A549 (cell line): ENCODE results near the gene PKD1. TPM values are rescaled to one million over a fixed set of nuclear protein-coding genes. Genes with fewer than 3 reads are reported as not detected.

Source experiments
- ATAC-seq, 2 experiments: fragments of 200-7000 bp in 1 of 2; fragments of >200 bp in 1 of 2; cut with Nextera tagmentation in 1 of 2; cut with Tn5 transposase in 1 of 2; 3 replicates each; pipeline versions ENCODE4 v1.8.0 to v1.9.1; 2018 to 2020; ENCODE audit warnings: mild to moderate bottlenecking in 1 of 2, moderate library complexity in 1 of 2
- CTCF ChIA-PET: fragments of 300-600 bp; sonication (Branson Sonifier 250); formaldehyde crosslinking; extraction: SDS; loops from one replicate; lab custom pipeline; 2021; ENCODE audit warnings: antibody characterized with exemption, inconsistent platforms; lab: Yijun Ruan, JAX
- POLR2A ChIA-PET: fragments of 350-600 bp; formaldehyde crosslinking; extraction: SDS; loops from one replicate; lab custom pipeline; 2021; ENCODE audit warnings: antibody characterized with exemption, inconsistent platforms; lab: Yijun Ruan, JAX
- DNase-seq, 2 experiments: peaks; one replicate each; pipeline versions ENCODE4 v3.0.0 to v3.0.0-alpha.2; 2011 to 2016; ENCODE audit warnings: low read depth in 1 of 2, low spot score in 1 of 2
- FAIRE-seq: peaks from 2 replicates; lab custom pipeline; 2011; peaks lifted over from hg19 to GRCh38; lab: Jason Lieb, UNC
- H3K27ac ChIP-seq, 2 experiments: fragments of >200 bp; sonication (Bioruptor Twin); formaldehyde crosslinking; 3 replicates each; pipeline ENCODE4 v1.5.1; 2016 to 2017
- H3K4me1 ChIP-seq: fragments of >200 bp; sonication (Bioruptor Twin); formaldehyde crosslinking; 3 replicates; pipeline ENCODE4 v1.6.1; 2016
- H3K4me2 ChIP-seq: fragments of >200 bp; sonication (Bioruptor Twin); formaldehyde crosslinking; 3 replicates; pipeline ENCODE4 v1.6.1; 2016
- H3K4me3 ChIP-seq: fragments of >200 bp; sonication (Bioruptor Twin); formaldehyde crosslinking; 3 replicates; pipeline ENCODE4 v1.5.1; 2016
- H3K9me3 ChIP-seq: fragments of >200 bp; sonication (Bioruptor Twin); formaldehyde crosslinking; 3 replicates; pipeline ENCODE4 v1.6.1; 2016
- ATOH8 ChIP-seq: fragments of 250-450 bp; sonication (Bioruptor Pico); IDR thresholded peaks from 2 replicates; pipeline ENCODE4 v1.5.0; 2020; ENCODE audit warnings: low read depth, mild to moderate bottlenecking, moderate library complexity
- BHLHE40 ChIP-seq: IDR thresholded peaks from 2 replicates; pipeline ENCODE4 v1.6.1; 2012; ENCODE audit warnings: low read depth, low read length, inconsistent platforms
- ELK1 ChIP-seq: fragments of 150-350 bp; IDR thresholded peaks from 2 replicates; pipeline ENCODE4 v1.6.1; 2014; ENCODE audit warnings: low read depth, mild to moderate bottlenecking, low read length
- EP300 ChIP-seq, 2 experiments: fragments of >200 bp; sonication (Bioruptor Twin); formaldehyde crosslinking; IDR thresholded peaks; 2 replicates in 1 of 2; 3 replicates in 1 of 2; pipeline ENCODE4 v1.6.1; 2016 to 2017
- ESRRA ChIP-seq: fragments of 150-350 bp; IDR thresholded peaks from 2 replicates; pipeline ENCODE4 v1.6.1; 2014; ENCODE audit warnings: mild to moderate bottlenecking, low read length, borderline replicate concordance
- HOXB5 ChIP-seq: fragments of 250-450 bp; sonication (Bioruptor Pico); IDR thresholded peaks from 2 replicates; pipeline ENCODE4 v1.5.0; 2020; ENCODE audit warnings: mild to moderate bottlenecking, moderate library complexity
- JUN ChIP-seq, 2 experiments: fragments of >200 bp; sonication (Bioruptor Twin); formaldehyde crosslinking; IDR thresholded peaks; 2 replicates in 1 of 2; 3 replicates in 1 of 2; pipeline ENCODE4 v1.6.1; 2016 to 2017
- KDM1A ChIP-seq: fragments of 200-600 bp; sonication (generic); IDR thresholded peaks from 2 replicates; pipeline ENCODE4 v1.6.1; 2016; ENCODE audit warnings: low read depth, mild to moderate bottlenecking
- KDM5A ChIP-seq: fragments of 200-600 bp; sonication (generic); IDR thresholded peaks from 2 replicates; pipeline ENCODE4 v1.6.1; 2016; ENCODE audit warnings: antibody characterized with exemption, mild to moderate bottlenecking
- MAFK ChIP-seq: fragments of 450-650 bp; IDR thresholded peaks from 2 replicates; pipeline ENCODE4 v1.6.1; 2014; ENCODE audit not compliant: partially characterized antibody
- MAX ChIP-seq: IDR thresholded peaks from 2 replicates; pipeline ENCODE4 v1.6.1; 2012
- NFE2L2 ChIP-seq: fragments of 150-350 bp; conservative IDR thresholded peaks from 2 replicates; pipeline ENCODE4 v1.6.1; 2014; ENCODE audit warnings: low read length
- NPAS2 ChIP-seq: fragments of 250-450 bp; sonication (Bioruptor Pico); IDR thresholded peaks from 2 replicates; pipeline ENCODE4 v1.8.0; 2022; ENCODE audit warnings: mild to moderate bottlenecking, moderate library complexity, borderline replicate concordance
- PHF8 ChIP-seq: fragments of 200-600 bp; sonication (generic); IDR thresholded peaks from 2 replicates; pipeline ENCODE4 v1.6.1; 2016; ENCODE audit warnings: low read depth, mild to moderate bottlenecking, antibody characterized with exemption, moderate library complexity, borderline replicate concordance
- POLR2A ChIP-seq: IDR thresholded peaks from 2 replicates; pipeline ENCODE4 v1.6.1; 2012; ENCODE audit warnings: mild to moderate bottlenecking, low read length
- RNF2 ChIP-seq: fragments of 200-600 bp; sonication (generic); IDR thresholded peaks from 2 replicates; pipeline ENCODE4 v1.6.1; 2016; ENCODE audit warnings: low read depth, mild to moderate bottlenecking, antibody characterized with exemption, moderate library complexity, borderline replicate concordance
- TFCP2L1 ChIP-seq: fragments of 250-450 bp; sonication (Bioruptor Pico); IDR thresholded peaks from 2 replicates; pipeline ENCODE4 v1.5.0; 2021; ENCODE audit warnings: mild to moderate bottlenecking
- TP53 ChIP-seq: fragments of 250-450 bp; sonication (Bioruptor Pico); IDR thresholded peaks from 2 replicates; pipeline ENCODE4 v1.5.0; 2021; ENCODE audit warnings: mild to moderate bottlenecking, moderate library complexity
- ZFP36 ChIP-seq: fragments of 450-650 bp; IDR thresholded peaks from 2 replicates; pipeline ENCODE4 v1.6.1; 2014; ENCODE audit warnings: borderline replicate concordance; ENCODE audit not compliant: partially characterized antibody
- ZSCAN20 ChIP-seq: fragments of 250-450 bp; sonication (Bioruptor Pico); IDR thresholded peaks from 2 replicates; pipeline ENCODE4 v1.8.0; 2022; ENCODE audit warnings: mild to moderate bottlenecking, moderate library complexity
- WGBS: methylation state at CpG from one replicate; pipeline ENCODE4 v1.1.6; 2017; ENCODE audit errors: missing lambda C conversion rate; 5-methylcytosine and 5-hydroxymethylcytosine counted together
- polyA plus RNA-seq, 4 experiments: library from polyadenylated mRNA; depleted of rRNA in 3 of 4; stranded (reverse); fragments of >200 nt; fragmentation: RNase III in 1 of 4; extraction: RNeasy Plus Mini Kit Qiagen cat#74134 plus additional on column Dnase treatment in 1 of 4; gene quantifications; 2 replicates in 3 of 4; 3 replicates in 1 of 4; pipeline ENCODE4 v1.2.3, GENCODE V29; 2011 to 2017
- TF ChIP-seq, protein P1 (sequence below): fragments of 450-650 bp; IDR thresholded peaks from 2 replicates; pipeline ENCODE4 v1.6.1; 2014; ENCODE audit warnings: antibody characterized with exemption

Gene PKD1
- polyA plus RNA-seq, 2 of the 4 experiments (the other 2 are of a cell fraction): 11.5 to 39.2 TPM

DNA sequence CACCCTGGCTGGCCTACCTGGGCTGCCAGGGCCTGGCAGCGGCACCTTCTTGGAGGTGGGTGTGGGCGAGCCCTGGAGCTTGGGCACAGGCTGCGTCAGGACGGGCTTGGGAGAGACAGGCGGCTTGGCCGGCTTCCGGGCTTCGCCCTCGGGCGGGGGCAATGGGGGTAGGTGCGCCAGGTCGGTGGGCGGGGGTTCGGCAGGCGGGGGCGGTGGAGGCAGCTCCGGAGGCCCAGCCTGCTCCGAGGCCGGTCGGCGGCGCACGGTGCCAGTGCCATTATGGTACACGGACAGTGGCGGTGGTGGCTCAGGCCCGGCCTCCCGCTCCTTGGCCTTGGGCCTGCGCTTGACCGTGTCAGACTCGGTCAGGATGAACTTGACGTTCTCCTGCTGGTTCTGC lies 43.9 kb upstream of the PKD1 start:
- no peak for FAIRE-seq
- CTCF ChIA-PET: no interaction called here

GRCh38 chr16:2179107-2179501 lies 43.4 kb upstream of the PKD1 start:
- Histone ChIP-seq H3K27ac (no peak overlapping the region), H3K9me3 (no peaks in the 10 kb centered on the region), H3K4me3 (no peak overlapping the region), H3K4me2 (no peak overlapping the region), H3K4me1 (no peaks in the 10 kb centered on the region)
- POLR2A ChIA-PET: no interaction called here
- TF ChIP-seq KDM1A: no peak
- no peak for TF ChIP-seq TFCP2L1 (CRISPR knock-in tag)
- TF ChIP-seq, protein P1, sequence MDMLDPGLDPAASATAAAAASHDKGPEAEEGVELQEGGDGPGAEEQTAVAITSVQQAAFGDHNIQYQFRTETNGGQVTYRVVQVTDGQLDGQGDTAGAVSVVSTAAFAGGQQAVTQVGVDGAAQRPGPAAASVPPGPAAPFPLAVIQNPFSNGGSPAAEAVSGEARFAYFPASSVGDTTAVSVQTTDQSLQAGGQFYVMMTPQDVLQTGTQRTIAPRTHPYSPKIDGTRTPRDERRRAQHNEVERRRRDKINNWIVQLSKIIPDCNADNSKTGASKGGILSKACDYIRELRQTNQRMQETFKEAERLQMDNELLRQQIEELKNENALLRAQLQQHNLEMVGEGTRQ: no peak
- no peak for TF ChIP-seq TP53 (CRISPR knock-in tag)
- no peak for TF ChIP-seq ATOH8 (CRISPR knock-in tag)
- no peak for TF ChIP-seq MAFK
- TF ChIP-seq NPAS2 (CRISPR knock-in tag): no peak
- TF ChIP-seq RNF2: no peak
- no peak for TF ChIP-seq PHF8
- no peak for TF ChIP-seq BHLHE40
- TF ChIP-seq MAX: no peak
- no peak for TF ChIP-seq EP300 (IDR thresholded peaks at IDR 0.05)
- no peak for TF ChIP-seq JUN (IDR thresholded peaks at IDR 0.05)
- TF ChIP-seq HOXB5 (CRISPR knock-in tag): no peak
- no peak for TF ChIP-seq KDM5A
- no peak for TF ChIP-seq ESRRA
- TF ChIP-seq POLR2A: no peak
- no peak for TF ChIP-seq ZFP36
- 96% methylated on average over 41 of the region's 50 CpGs for WGBS
- DNase-seq (no peak), FAIRE-seq (no peak), ATAC-seq (no peak)
- CTCF ChIA-PET: no interaction called here

More for the DNA sequence above, 43.9 kb upstream of the PKD1 start:
- 94% methylated on average over 14 of the region's 31 CpGs for WGBS
- H3K4me2 ChIP-seq: no peak overlapping the region
- H3K9me3 ChIP-seq: no peaks in the 10 kb centered on the region
- POLR2A ChIA-PET: no interaction called here
- ATAC-seq: no peak
- TF ChIP-seq, protein P1: no peak
- TF ChIP-seq ZSCAN20 (CRISPR knock-in tag): no peak
- TF ChIP-seq ELK1: no peak
- TF ChIP-seq NFE2L2: no peak
- no peaks in the 10 kb centered on the region for H3K4me1 ChIP-seq
- DNase-seq: no peak
- H3K27ac ChIP-seq: no peak overlapping the region
- no peak overlapping the region for H3K4me3 ChIP-seq
